GM18502 (cell line): ENCODE data around the gene NELL1.

Experiments
- ATAC-seq: cut with Tn5 transposase; IDR thresholded peaks from one replicate; pipeline ENCODE4 v1.9.1; 2021; ENCODE audit warnings: mild to moderate bottlenecking; ENCODE audit not compliant: unreplicated experiment, poor library complexity

Gene NELL1

DNA sequence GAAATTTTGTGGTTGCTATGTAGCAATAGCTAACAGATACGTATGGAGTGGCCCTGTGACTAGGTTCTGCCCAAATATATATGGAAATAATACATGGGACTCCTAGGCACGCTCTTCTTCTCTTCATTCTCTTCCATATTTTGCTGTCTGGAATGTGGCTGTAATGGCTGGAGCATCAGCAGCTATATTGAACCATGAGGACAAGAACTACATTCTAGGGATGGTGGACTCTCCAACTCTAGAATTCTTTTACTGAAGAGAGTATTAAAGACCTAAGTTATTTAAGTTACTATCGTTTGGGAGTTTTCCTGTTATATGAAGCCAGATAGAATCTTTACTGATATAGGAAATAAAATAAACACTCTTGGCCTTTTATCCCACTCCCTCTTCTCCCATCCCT lies 7.5 kb upstream of the NELL1 start:
- no peak for ATAC-seq

DNA sequence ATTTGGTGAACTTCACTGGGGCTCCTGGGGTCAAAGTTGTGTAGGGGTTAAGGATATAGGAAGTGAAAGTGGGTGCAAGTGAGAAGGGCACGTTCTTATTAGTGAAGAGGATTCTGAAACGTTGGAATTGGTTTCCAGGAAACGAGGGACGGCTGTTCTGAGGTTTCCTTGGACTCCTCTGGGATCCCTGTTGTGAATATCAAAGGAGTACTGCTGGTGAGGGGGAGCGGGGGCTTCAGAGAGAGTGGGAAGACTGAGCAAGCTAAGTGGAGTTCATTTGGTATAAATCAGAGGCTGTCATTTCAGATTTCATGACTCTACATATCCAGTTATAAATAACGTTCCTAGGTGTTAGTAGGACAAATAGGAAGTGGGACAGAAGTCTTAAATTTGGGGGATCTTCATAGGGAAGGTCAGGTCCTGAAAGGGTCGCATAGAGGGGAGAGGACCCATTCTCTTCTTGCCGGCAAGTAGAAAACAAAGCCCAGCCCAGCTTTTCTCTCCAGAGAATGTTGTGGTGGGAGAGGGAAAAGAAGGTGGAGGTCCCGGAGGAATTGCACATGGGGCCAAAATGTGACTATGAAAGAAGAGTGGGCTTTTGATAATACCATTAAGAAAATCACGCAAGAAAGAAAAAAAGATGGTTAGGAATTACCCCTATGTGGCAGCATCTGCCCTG lies 1.1 kb upstream of the NELL1 start:
- ATAC-seq = no peak

DNA sequence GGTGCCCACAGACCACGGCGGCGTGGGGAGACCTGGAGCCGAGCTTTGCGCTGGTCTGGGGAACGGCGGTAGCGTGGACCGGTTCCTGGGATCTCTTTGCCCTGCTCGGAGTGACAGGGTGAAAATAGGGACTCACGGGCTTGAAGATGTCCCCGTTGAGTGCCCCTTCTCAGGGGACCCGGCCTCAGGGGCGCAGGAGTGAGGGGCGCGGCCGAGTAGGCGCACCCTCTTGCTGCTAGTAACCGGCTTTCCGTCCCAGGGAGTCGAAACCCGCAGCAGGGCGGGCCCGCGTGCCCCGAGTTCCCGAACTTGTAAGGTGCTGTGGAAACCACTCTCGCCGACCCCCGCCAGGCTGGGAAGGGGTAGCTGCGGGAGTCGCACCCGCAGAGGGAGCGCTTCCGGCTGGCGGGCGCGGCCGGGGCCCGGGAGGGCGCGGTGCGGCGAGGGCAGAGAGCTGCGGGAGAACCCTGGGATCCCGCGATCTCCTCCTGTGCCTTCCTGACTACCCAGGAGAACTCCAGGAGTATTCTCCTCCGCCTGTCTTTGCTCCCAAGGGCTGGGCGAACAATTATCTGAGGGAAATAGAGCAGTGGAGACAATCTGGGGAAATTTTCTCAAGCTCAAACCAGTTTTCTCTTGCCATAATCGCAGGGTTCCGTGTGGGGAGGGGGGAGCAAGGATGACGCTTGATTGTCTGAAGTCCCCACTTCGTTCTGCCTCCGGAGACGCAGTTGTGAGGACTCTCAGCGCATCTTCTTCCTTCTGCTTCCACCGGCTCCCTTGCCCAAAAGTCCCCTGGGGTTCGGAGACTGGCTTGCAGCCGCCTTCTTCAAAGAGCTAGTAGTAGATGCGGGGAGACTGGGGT lies 666 bp downstream of the NELL1 start:
- no peak for ATAC-seq

DNA sequence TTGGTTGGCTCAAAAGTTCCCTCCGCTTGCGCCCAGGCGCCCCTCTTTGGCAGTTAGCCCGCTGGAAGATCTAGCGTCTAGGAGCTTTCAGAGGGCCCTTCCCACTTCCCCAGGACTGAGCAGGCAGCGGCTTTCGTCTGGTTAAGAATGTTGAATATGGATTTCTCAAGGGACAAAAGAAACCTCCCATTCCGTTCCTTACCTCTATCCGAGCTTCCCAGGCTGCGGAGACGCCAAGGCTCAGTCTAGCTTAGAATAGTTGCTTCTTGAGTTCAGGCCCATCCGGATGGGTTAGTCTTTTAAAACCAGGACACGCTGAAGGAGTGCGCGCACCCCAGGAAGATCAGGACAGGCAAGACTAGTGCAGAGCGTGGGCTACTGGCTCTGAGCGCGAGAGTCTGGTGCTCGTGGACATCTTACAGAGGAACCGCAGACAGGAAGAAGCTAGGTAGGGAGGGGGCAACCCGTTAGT lies 1.6 kb downstream of the NELL1 start:
- no peak for ATAC-seq

DNA sequence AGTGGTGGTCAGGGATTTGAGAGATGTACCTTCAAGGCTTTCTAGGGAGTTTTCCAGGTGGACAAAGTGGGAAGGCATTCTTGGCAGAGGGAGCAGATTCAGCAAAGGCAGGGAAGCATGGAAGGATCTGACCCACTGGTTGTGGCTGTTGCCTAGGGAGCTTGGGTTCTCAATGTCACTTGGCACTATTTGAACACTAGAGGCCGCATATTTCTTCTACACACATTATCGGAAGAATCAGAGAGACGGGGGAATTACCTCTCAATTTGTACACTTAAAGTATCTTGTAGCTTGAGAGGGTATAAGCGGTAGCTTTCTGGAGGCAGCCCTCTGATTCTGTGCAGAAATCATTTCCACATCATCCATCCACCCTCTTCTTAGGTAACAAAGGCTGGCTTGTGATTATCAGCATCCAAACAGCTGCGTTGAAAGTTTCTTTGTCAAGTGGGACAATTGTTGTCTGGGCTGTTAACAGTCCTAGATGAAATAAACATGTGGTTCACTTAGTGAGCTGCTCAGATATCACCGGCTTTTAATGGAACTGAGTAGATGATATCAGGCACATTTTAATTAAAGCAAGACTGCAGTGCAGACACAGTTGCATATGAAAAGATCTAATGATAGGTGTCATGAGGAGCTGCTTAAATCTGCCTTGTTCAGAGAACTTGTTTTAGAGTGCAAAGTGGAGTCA lies 2.6 kb downstream of the NELL1 start:
- ATAC-seq = no peak

DNA sequence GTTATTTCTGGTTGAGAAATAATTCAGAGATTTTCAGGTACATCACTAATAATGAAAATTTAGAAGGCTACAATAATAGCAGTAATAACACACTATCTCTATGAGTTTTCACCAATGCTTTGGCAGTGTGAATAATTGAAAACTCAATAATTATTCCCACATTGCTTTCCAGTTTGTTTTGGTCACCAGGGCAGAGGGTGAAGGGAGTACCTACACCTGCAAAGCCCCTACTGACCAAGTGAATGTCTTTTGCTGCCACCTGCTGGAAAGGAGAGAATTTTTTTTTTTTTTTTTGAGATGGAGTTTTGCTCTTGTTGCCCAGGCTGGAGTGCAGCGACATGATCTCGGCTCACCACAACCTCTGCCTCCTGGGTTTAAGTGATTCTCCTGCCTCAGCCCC lies 3.2 kb downstream of the NELL1 start:
- ATAC-seq = no peak

DNA sequence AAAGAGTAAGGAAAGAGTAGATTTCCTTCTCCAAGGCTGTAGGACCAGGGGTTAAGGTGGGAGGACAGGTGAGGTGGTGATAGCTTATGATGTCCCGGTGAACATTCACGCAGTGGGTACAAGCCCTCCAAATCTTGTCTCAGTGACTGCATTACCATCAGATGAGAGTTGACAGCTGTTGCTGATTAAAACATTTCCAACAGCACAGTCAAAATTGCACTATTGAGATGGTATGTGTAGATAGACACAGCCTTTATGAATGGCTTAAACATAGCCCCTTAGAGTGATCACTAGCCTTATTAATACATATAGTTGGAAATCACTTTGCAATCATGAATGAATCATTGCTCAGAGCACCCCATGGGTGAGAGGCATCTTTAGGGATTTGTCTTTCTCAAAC lies 7.3 kb downstream of the NELL1 start:
- no peak for ATAC-seq

DNA sequence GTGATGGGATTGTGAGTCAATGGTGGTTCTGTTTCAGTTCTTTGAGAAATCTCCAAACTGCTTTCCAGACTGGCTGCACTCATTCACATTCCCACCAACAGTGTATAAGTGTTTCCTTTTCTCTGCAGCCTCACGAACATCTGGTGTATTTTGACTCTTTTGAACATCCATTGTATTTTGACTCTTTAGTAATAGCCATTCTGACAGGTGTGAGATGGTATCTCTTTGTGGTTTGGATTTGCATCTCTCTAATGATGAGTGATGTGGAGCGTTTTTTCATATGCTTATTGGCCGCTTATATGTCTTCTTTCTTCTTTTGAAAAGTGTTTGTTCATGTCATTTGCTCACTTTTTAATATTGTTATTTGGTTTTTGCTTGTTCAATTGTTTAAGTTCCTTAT lies 19.4 kb downstream of the NELL1 start:
- ATAC-seq = no peak

DNA sequence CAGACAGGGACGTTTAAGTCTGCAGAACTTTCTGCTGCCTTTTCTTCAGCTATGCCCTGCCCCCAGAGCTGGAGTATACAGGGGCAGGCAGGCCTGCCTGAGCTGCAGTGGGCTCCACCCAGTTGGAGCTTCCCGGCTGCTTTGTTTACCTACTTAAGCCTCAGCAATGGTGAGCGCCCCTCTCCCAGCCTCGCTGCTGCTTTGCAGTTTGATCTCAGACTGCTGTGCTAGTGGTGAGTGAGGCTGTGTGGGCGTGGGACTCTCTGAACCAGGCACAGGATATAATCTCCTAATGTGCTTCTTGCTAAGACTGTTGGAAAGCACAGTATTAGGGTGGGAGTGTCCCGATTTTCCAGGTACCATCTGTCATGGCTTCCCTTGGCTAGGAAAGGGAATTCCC lies 38.5 kb downstream of the NELL1 start:
- no peak for ATAC-seq

DNA sequence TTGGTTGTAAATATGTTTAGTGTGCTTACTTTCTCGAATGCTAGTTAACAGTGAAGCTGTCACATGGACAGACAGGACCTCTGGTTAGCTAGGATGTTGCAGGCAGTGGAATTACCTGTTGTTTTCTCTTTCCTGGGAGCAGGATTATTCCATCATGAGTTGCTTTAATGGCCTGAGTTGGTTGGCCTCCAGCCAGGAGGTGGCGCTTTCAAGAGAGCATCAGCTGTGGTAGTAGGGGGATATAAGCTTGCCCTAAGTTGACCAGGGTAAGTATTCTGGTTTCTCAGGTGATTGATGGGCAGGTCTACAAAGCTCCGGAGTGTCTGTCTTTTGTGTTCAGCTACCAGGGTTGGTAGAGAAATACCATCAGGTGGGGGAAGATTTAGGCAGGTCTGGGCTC lies 43.5 kb downstream of the NELL1 start:
- ATAC-seq = no peak

DNA sequence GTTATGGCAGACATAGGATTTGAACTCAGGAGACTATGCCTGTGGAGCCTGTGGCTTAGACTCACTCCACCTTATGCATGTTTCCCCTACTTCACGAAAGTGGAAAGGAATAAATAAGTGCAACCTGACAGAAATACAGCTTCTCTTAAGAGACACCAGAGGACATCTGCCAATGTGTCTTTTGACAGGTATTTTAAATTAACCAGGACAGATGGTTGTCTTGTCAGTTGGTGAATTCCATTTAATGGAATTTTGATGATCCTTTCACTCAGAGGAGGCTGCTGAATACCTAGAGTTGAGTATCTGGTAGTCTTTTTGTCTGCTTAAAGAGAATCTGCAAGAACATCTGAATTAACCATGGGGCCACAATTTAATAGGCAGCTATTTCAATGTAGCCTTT lies 46.1 kb downstream of the NELL1 start:
- no peak for ATAC-seq

DNA sequence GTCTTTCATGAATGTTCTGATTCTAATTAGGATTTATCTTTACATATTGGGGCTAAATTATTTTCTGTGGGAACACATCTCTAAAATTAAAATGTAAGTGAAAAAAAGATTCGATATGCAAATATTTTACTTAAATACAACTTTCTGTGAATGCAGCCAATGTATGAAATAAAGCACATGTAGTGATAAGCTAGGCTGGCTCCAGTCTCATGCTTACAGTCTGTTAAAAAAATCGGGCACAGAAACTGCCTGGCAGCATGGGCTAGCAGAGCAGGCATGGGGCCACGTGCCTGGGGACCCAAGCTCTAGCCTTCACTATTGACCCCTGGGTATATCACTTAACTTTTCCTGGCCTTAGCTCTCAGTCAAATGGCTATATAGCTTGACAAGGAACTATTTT lies 46.5 kb downstream of the NELL1 start:
- ATAC-seq = no peak

DNA sequence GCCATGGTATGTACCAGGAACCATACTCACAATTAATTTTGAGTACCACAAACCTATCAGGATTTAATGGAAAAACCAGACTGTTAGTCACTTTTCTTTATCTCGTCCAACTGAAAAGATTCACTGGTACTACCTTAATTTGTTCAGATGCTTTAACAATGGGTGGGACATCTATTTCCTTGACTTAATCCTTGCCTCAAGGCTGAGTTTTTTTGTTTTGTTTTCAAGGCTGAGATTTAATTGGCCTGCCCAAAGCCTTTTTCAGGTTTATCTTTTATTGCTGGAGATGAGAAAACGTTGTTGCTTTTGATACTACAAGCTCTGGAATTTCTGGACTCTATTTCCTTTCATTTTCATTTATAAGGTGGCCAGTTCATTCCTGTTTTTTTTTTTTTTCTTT lies 50.4 kb downstream of the NELL1 start:
- ATAC-seq = no peak

DNA sequence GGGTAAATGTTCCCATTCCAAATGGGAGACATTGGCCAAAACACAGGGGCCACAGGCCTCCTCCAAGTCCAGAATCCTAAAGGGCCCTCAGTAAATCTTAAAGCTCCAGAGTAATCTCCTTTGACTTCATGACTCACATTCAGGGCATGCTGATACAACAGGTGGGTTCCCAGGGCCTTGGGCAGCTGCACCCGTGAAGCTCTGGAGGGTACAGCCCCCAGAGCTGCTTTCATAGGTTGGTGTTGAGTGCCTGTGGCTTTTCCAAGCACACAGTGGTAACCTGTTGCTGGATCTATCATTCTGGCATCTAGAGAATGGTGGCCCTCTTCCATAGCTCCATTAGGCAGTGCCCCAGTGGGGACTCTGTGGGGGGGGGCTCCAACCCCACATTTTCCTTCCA lies 54.0 kb downstream of the NELL1 start:
- no peak for ATAC-seq

DNA sequence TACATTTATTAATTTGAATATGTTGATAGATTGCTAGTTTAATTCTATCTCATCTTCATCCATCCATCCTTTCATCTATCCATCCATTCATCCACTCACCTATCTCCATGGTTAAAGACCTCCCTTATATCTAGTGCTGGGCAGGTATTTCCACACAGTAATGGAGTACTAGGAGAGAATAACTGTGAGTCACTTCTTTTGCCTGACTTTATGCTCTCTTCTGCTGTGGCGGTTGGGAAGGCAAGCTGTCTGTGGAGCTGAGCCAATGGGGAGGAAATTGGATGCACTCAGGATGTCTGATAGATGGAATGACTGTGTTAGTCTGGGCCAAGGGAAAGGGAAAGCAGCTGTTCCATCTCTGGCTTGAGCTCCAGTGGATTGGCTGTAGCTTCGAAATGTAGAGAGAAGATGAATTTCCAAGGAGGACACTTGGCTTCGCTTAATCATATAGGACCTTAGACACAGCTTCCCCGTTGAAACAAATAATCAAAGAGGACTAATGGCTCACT lies 60.3 kb downstream of the NELL1 start:
- no peak for ATAC-seq

DNA sequence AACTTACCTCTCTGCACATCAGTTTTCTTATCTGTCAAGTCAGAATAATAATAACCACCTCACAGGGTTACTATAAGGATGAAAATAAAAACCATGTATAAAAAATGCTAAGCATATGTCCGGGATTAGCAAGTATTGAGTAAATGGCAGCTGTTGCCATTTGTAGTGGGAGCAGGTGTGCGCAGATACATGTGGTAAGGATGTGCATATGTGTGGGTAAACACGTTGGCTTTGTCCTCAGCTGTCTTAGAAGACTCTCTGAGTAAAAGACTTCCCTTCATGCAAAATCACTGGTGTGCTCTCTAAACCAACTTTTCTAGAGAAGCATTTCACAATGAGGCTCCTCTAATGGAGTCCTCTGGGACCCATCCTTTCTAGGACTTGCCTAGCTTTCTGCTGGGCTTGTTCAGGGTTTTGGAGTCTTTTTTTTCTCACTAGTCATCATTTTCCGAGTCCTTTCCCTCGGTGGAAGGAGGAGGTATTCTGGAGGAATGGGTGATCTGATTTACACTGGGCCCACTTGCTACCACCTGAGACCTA lies 62.4 kb downstream of the NELL1 start:
- no peak for ATAC-seq

DNA sequence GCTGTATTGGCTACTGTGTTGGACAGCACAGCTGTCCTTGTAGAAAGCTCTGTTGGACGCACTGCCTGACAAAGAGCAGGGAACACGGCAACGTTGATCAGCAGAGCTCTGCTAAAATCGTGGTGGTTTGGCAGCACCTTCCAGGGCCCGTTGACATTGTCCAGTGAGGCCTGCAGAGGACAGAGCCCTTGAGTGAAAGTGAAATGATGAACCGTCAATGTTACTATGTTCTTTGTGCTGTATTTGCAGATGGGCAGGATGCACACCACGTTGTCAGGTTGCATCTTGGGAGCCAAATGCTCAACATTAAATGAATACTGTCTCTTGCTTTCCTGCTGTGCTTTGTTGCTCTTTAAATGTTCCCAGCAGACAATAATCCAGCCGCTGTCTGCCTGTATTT lies 69.7 kb downstream of the NELL1 start:
- ATAC-seq = no peak

DNA sequence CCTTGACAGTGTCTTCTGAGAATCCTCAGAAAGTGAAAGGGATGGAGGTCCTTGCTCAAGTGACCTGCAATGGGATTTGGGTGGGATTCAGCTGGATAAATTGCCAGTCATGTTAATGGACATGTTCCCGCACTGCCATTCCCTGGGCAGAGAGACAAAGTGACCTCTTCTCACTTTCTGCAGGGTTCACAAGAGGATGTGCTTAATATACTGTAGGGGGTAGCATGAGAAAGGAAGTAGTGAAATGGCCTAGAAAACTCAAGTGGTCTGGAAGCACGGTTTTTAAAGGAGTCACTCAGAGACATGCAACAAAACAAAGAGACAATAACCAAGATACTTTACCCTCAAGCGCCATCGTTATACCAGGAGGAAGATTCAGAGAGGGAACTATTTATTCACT lies 70.2 kb downstream of the NELL1 start:
- ATAC-seq = no peak

DNA sequence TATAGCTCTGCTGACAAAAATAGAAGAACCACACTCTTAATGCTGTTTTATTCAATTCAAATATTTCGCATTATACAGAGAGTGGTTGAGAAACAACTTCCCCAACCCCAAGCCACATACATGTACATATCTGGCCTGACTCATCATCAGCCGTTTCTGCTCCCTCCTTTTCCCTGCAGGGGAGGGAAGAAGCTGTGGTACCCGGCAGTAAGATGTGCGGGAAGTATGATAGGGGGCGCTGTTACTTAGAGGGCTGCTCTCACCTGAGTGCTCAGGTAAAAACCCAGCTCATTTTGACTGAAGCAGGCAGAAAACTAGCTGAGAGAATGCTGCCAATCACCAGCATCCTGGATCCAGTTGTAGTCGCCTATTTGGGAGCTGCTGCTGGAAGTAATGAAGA lies 85.5 kb downstream of the NELL1 start:
- ATAC-seq = no peak

DNA sequence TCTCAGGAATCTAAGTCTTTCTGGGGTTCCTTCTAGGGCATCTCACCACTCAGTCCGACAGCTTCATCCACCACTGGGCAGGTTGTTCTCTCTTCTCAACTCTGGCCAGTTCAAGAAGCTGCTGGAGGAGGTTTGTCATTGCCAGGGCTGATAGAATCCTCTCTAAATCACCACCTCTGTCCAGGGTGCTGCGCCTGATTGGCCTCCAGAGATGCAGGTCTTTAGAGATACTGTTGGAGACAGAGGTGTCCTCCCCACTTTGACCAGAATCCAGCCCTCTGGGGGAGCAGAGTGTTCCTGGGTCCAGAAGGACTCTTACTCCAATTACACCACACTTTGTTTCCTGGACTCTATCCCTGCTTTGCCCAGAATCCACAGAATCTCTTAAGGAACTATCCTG lies 90.2 kb downstream of the NELL1 start:
- no peak for ATAC-seq

DNA sequence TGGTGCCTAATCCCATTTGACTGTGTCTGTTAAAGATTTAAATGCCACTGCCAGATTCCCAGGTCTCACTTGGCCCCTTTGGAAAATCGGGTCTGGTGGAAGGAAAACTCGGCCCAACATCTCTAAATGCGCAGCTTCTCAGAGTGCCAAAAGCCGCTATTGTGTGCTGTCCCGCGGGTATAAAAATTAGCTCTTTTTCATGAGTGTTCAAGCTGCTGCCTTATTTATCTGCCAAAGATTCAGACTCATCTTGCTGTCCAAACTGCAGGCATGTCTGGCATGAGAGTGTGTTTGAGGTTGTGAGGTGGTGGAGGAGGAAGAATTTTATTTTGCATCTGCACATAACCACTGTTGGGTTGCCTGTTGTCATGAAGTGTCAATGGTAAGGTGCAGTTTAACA lies 91.4 kb downstream of the NELL1 start:
- ATAC-seq = no peak
